RWPE1 (cell line): ENCODE measurements around the gene ATP2C2.
A peak's percentile ranks its signal among the peaks of the same experiment; 100 is the strongest.

Experiments used
- CTCF ChIA-PET: fragments of 350-600 bp; sonication (Branson Sonifier 250); formaldehyde crosslinking; extraction: SDS; loops from one replicate; lab custom pipeline; 2021; lab: Yijun Ruan, JAX
- POLR2A ChIA-PET: fragments of 400-600 bp; formaldehyde crosslinking; extraction: SDS; loops from one replicate; lab custom pipeline; 2020; ENCODE audit warnings: antibody characterized with exemption; ENCODE audit not compliant: low non-redundant PET; lab: Yijun Ruan, JAX
- DNase-seq: peaks from one replicate; pipeline ENCODE4 v3.0.0; 2012; ENCODE audit warnings: low spot score
- H3K27ac ChIP-seq: fragments of 450-650 bp; 2 replicates; pipeline ENCODE4 v1.5.1; 2017
- TF ChIP-seq, protein P1 (sequence below): fragments of 450-650 bp; conservative IDR thresholded peaks from 2 replicates; pipeline ENCODE4 v1.5.1; 2017; ENCODE audit warnings: low read depth, mild to moderate bottlenecking

ATP2C2 gene

DNA sequence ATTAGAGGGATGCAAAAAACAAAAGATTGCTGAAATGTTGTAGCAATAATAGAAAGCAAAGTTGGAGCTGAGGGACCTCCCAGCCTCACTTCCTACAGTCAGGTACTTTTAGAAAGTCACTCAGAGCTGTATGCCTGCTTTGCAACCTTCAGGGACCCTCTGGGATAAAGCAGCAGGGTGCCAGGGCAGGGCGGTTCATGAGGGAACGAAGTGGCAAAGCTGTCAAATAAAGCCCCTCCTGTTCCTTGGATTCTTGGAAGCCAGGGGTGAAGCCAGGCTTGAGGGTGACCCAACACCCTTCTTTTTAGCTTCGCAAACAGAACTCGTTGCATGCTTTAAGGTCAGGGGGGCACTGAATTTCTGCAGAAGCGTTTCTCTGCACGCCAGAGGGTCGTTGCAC, 767 bp downstream of the ATP2C2 start:
- DNase-seq = no peak
- ChIA-PET CTCF (interaction anchor here (0.6 to 0.7 kb wide), 3 partner anchors 33 to 564 kb away, joined by 3 read pairs; no protein-coding TSS in a partner anchor), POLR2A (no interaction called here)
- TF ChIP-seq, protein P1, sequence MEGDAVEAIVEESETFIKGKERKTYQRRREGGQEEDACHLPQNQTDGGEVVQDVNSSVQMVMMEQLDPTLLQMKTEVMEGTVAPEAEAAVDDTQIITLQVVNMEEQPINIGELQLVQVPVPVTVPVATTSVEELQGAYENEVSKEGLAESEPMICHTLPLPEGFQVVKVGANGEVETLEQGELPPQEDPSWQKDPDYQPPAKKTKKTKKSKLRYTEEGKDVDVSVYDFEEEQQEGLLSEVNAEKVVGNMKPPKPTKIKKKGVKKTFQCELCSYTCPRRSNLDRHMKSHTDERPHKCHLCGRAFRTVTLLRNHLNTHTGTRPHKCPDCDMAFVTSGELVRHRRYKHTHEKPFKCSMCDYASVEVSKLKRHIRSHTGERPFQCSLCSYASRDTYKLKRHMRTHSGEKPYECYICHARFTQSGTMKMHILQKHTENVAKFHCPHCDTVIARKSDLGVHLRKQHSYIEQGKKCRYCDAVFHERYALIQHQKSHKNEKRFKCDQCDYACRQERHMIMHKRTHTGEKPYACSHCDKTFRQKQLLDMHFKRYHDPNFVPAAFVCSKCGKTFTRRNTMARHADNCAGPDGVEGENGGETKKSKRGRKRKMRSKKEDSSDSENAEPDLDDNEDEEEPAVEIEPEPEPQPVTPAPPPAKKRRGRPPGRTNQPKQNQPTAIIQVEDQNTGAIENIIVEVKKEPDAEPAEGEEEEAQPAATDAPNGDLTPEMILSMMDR = no peak
- no peak overlapping the region for H3K27ac ChIP-seq

DNA sequence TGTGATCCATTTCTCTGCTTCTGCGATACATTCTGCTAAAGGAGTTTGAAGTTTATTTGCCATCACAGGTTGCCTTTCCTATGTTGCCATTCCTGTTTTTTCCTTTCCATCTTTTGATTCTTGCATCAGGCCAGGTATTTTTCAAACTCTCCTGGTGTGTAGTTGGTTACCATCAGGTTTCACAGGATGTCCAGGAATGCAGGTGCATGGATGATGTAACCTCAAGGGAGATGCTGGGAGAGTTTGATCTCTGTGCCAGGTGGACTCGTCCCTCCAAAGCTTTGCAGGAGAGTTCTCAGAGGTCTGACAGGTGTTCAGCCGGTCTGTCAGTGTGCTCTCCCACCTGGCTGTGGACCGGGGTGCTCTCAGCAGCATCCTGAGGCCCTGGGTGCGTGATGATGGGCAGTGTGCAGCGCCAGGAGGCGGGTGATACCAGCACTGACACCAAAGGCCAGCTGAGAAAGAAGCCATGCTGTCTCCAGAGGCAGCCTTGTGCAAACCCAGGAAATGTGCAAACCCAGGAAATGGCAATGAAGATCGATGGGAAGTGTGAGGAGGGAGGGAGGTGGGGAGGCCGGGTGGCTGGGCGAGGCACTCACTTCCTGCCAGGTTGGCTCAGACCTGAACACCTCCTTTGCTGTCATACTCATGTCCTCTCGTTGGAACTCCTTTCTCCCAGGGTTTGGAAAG, 1.7 kb downstream of the ATP2C2 start:
- peak; percentile 54 for DNase-seq
- CTCF ChIA-PET = no interaction called here
- POLR2A ChIA-PET = no interaction called here
- no peak overlapping the region for H3K27ac ChIP-seq
- TF ChIP-seq, protein P1 = no peak

DNA sequence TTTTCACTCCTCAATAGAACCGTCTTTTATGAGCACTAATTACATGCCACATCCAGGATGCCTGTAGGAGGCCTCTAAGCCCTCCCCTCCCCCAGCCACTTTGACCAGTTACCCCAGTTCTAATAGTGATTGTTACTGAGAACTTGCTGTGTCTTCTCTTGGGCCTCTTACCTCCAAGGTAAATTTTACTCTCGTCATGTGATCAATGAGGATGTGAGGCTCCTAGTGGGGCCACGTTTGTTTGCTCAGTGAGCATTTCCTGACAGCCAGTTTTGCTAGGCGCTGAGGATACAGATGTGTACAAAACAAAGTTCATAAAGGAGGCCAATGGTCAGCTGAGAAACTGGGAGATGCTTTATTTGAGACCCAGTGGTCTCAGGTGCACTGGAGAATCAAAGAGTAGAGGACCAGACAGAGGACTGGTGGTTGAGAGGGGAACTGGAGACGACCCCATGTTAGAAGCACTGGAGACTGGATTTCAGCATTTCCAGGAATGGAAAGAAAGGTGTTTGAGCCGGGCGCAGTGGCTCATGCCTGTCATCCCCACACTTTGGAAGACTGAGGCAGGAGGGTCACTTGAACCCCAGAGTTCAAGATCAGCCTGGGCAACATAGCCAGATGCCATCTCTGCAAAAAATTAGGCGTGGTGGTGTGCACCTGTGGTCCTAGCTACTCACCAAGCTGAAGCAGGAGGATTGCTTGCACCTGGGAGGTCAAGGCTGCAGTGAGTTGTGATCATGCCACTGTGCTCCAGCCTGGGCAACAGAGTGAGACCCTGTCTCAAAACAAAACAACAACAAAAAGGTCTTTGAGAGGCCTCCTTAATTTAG, 2.6 kb downstream of the ATP2C2 start:
- TF ChIP-seq, protein P1 = no peak
- CTCF ChIA-PET = interaction anchor here (0.5 kb wide), 1 partner anchor 101 kb away, joined by 3 read pairs; no protein-coding TSS in a partner anchor
- DNase-seq = no peak
- POLR2A ChIA-PET = no interaction called here
- no peak overlapping the region for H3K27ac ChIP-seq

DNA sequence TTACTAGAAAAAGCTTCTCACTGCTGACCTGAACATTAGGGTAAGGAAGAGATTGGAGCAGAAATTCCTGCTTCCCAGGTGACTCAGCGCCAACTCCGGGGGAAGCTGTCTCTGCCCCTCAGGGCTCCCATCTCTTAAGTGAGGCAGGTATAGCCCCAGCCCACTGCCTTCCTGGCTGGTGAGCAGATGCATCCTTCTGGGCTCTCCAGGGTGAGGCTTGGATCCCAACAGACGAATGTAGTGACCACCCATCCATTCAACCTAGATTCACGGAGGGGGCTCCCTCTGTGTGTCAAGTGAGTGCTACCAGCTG, 3.2 kb downstream of the ATP2C2 start:
- DNase-seq = no peak
- TF ChIP-seq, protein P1 = no peak
- POLR2A ChIA-PET = no interaction called here
- CTCF ChIA-PET = interaction anchor here (0.5 kb wide), 1 partner anchor 102 kb away, joined by 3 read pairs; no protein-coding TSS in a partner anchor
- no peak overlapping the region for H3K27ac ChIP-seq

DNA sequence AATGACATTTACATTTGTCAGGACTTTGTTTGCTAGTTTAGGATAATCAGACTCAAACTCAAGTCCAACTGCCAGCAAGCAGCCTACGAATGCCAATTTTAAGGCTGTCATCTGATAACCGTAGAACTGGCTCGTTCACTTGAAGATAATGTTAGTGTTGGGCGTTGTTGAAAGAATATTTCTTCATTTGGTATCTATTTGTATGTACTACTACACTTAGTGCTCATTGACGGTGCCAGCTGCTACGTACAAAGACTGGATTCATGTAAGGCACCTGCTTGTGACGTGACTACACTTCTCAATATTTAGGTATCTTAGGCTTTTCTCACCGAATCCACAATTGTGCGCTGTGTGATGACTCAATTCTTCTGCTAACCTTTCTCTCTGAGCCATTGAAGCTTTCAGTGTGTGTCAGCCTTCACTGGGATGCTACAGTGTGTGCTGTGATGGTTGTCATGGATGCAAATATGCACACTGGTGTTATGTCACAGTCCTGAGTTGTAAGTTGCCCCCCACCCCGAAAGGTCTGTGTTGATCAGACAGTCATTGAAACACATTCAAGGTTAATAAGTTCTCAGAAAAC, 5.7 kb downstream of the ATP2C2 start:
- H3K27ac ChIP-seq = no peak overlapping the region
- ChIA-PET POLR2A (no interaction called here), CTCF (no interaction called here)
- no peak for DNase-seq
- TF ChIP-seq, protein P1 = no peak

DNA sequence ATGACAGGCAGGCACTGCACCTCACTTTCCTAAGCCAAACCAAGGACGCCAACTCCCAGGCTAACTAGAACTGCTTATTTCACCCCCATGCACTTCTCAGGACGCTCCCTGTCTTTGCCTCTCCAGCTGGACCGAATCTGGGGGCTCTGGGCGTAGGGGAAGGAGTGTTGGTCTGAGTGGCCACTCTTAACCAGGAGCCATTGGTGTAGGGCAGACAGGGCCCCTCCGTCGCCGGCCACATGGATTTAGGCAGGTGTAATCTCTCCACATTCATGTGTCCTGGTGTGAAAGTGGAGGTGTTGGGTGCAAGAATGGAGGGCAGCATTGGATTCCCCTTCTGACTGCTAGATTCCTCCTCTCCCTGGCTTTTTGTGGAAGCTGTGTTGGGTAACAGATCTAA, 9.8 kb downstream of the ATP2C2 start:
- ChIA-PET POLR2A (interaction anchor here (0.5 kb wide), 1 partner anchor 272 kb away, joined by 7 read pairs; no protein-coding TSS in a partner anchor), CTCF (interaction anchor here (0.8 kb wide), 1 partner anchor 118 kb away, joined by 3 read pairs; no protein-coding TSS in a partner anchor)
- no peak overlapping the region for H3K27ac ChIP-seq
- TF ChIP-seq, protein P1 = no peak
- DNase-seq = no peak
